Mesothelial cell of epicardium (in vitro differentiated cells): ENCODE results near the gene SYAP1. TPM values are rescaled to one million over a fixed set of nuclear protein-coding genes. Genes with fewer than 3 reads are reported as not detected.
"Not testable (repeated sequence)": the region's sequence is repeated elsewhere in the genome, so short reads cannot be mapped to it uniquely, and the experiment has no call there.

ENCODE experiments used
- DNase-seq, 2 experiments: peaks; one replicate each; pipeline ENCODE4 v3.0.0; 2021; ENCODE audit warnings: low spot score in 2 of 2; ENCODE audit not compliant: unreplicated experiment in 2 of 2
- H3K27ac Mint-ChIP-seq: 2 replicates; pipeline ENCODE4 v1.8.0; 2021; ENCODE audit warnings: mixed read lengths
- H3K27me3 Mint-ChIP-seq: 2 replicates; pipeline ENCODE4 v1.8.0; 2021; ENCODE audit warnings: low read depth, mixed read lengths
- H3K36me3 Mint-ChIP-seq: 2 replicates; pipeline ENCODE4 v1.8.0; 2021; ENCODE audit warnings: mixed read lengths
- H3K4me1 Mint-ChIP-seq: 2 replicates; pipeline ENCODE4 v1.8.0; 2021; ENCODE audit warnings: mixed read lengths
- H3K4me3 Mint-ChIP-seq: 2 replicates; pipeline ENCODE4 v1.8.0; 2021; ENCODE audit warnings: mild to moderate bottlenecking, moderate library complexity, mixed read lengths
- H3K9me3 Mint-ChIP-seq: 2 replicates; pipeline ENCODE4 v1.8.0; 2021; ENCODE audit warnings: mixed read lengths
- CTCF ChIP-seq: fragments of 200-600 bp; sonication (generic); IDR thresholded peaks from one replicate; pipeline ENCODE4 v1.5.0; 2021; ENCODE audit warnings: antibody characterized with exemption; ENCODE audit not compliant: unreplicated experiment
- total RNA-seq: library from RNA; stranded (reverse); gene quantifications from 3 replicates; pipeline ENCODE4 v1.2.1, GENCODE V29; 2021

The SYAP1 gene
- total RNA-seq, 1 donor from 2014 or later: 41.1 TPM

GRCh38 chrX:16783452-16783851 lies 64.0 kb downstream of the SYAP1 start:
- Mint-ChIP-seq H3K9me3 (no peaks in the 10 kb centered on the region), H3K36me3 (no peaks in the 10 kb centered on the region), H3K4me3 (no peak overlapping the region), H3K27ac (no peak overlapping the region), H3K4me1 (peaks cover 11% of the 10 kb centered on the region), H3K27me3 (no peaks in the 10 kb centered on the region)
- DNase-seq: no peak
- TF ChIP-seq CTCF: no peak

GRCh38 chrX:16784440-16784839 lies 65.0 kb downstream of the SYAP1 start:
- not testable (repeated sequence) for H3K27me3 Mint-ChIP-seq, H3K4me3 Mint-ChIP-seq, H3K27ac Mint-ChIP-seq, DNase-seq, H3K36me3 Mint-ChIP-seq, H3K9me3 Mint-ChIP-seq
- H3K4me1 Mint-ChIP-seq: peaks cover 11% of the 10 kb centered on the region

GRCh38 chrX:16785247-16786138 lies 66.1 kb downstream of the SYAP1 start:
- DNase-seq: peak; percentile 32 to 43
- TF ChIP-seq CTCF: no peak
- Mint-ChIP-seq H3K4me3 (peak overlapping the region; percentile 87), H3K4me1 (peaks cover 11% of the 10 kb centered on the region), H3K36me3 (no peaks in the 10 kb centered on the region), H3K27ac (peak overlapping the region; percentile 82), H3K27me3 (no peaks in the 10 kb centered on the region), H3K9me3 (no peaks in the 10 kb centered on the region)

- Mint-ChIP-seq H3K36me3 (no peaks in the 10 kb centered on the region), H3K27me3 (no peaks in the 10 kb centered on the region), H3K4me1 (peaks cover 11% of the 10 kb centered on the region), H3K27ac (peak within 1 kb of the TSS; percentile 82), H3K4me3 (peak within 1 kb of the TSS; percentile 87), H3K9me3 (no peaks in the 10 kb centered on the region)
- no peak for TF ChIP-seq CTCF
- peak; percentile 99 for DNase-seq
Measured at GRCh38 chrX:16786139-16786790, 66.9 kb downstream of the SYAP1 start, which contains the start of gene TXLNG. TSS of gene TXLNG (plus strand) at chrX:16786466. CDS start at chrX:16786488, 22 bp downstream.

- Mint-ChIP-seq H3K9me3 (no peaks in the 10 kb centered on the region), H3K4me1 (peaks cover 11% of the 10 kb centered on the region), H3K4me3 (peak overlapping the region; percentile 87), H3K36me3 (no peaks in the 10 kb centered on the region), H3K27ac (peak overlapping the region; percentile 56), H3K27me3 (no peaks in the 10 kb centered on the region)
- peak in 1 of 2 experiments; percentile 21 for DNase-seq
- no peak for TF ChIP-seq CTCF
Measured at GRCh38 chrX:16786791-16787735, 67.7 kb downstream of the SYAP1 start.
